PC-9 (cell line): ENCODE results near the gene B3GNT5. TPM values are rescaled to one million over a fixed set of nuclear protein-coding genes. Genes with fewer than 3 reads are reported as not detected.
A peak's percentile ranks its signal among the peaks of the same experiment; 100 is the strongest.

ENCODE experiments used
- BruUV-seq: library from RNA; stranded (reverse); fragments of 400-500 nt; replicated peaks from 2 replicates; lab custom pipeline; 2021; lab: Mats Ljungman, UMichigan
- CTCF ChIA-PET: fragments of 300-600 bp; sonication (Branson Sonifier 250); formaldehyde crosslinking; loops from one replicate; lab custom pipeline; 2022; ENCODE audit warnings: antibody characterized with exemption; lab: Charles Lee
- POLR2A ChIA-PET: fragments of 300-600 bp; sonication (Branson Sonifier 250); formaldehyde crosslinking; loops from one replicate; lab custom pipeline; 2022; ENCODE audit warnings: antibody characterized with exemption; ENCODE audit not compliant: unreplicated experiment; lab: Charles Lee
- DNase-seq, 2 experiments: peaks; one replicate each; pipeline versions ENCODE4 v3.0.0 to v3.0.0-alpha.2; 2015 to 2022; ENCODE audit warnings: mixed read lengths in 1 of 2
- H2AFZ ChIP-seq: fragments of 200-600 bp; sonication (generic); 2 replicates; pipeline ENCODE4 v1.8.1; 2017; ENCODE audit warnings: antibody characterized with exemption
- H3F3A ChIP-seq: fragments of 200-600 bp; sonication (generic); 2 replicates; pipeline ENCODE4 v1.8.1; 2017; ENCODE audit warnings: antibody characterized with exemption, mild to moderate bottlenecking, low read depth; ENCODE audit not compliant: insufficient read depth
- H3K27ac ChIP-seq: fragments of 200-600 bp; sonication (generic); 2 replicates; pipeline ENCODE4 v1.6.1; 2016; ENCODE audit warnings: mixed run types
- H3K27me3 ChIP-seq: fragments of 200-600 bp; sonication (generic); 2 replicates; pipeline ENCODE4 v1.6.1; 2016; ENCODE audit warnings: low read depth, mixed run types; ENCODE audit not compliant: insufficient read depth
- H3K36me3 ChIP-seq: fragments of 200-600 bp; sonication (generic); 2 replicates; pipeline ENCODE4 v1.6.1; 2016; ENCODE audit warnings: low read depth, mixed run types
- H3K4me1 ChIP-seq: fragments of 200-600 bp; sonication (generic); replicated peaks from 2 replicates; pipeline ENCODE4 v1.6.1; 2016; ENCODE audit warnings: mixed run types; ENCODE audit not compliant: insufficient read depth
- H3K4me2 ChIP-seq: fragments of 200-600 bp; sonication (generic); 2 replicates; pipeline ENCODE4 v1.6.1; 2017; ENCODE audit warnings: mixed run types
- H3K4me3 ChIP-seq: fragments of 200-600 bp; sonication (generic); 2 replicates; pipeline ENCODE4 v1.6.1; 2016; ENCODE audit warnings: mixed run types
- H3K79me2 ChIP-seq: fragments of 200-600 bp; sonication (generic); 2 replicates; pipeline ENCODE4 v1.6.1; 2017; ENCODE audit warnings: low read depth, mixed run types
- H3K9me2 ChIP-seq: fragments of 200-600 bp; sonication (generic); 2 replicates; pipeline ENCODE4 v1.8.1; 2017; ENCODE audit warnings: mild to moderate bottlenecking; ENCODE audit not compliant: insufficient read depth
- H3K9me3 ChIP-seq: fragments of 200-600 bp; sonication (generic); 2 replicates; pipeline ENCODE4 v1.8.1; 2016; ENCODE audit warnings: low read depth; ENCODE audit not compliant: insufficient read depth
- H4K20me1 ChIP-seq: fragments of 200-600 bp; sonication (generic); 2 replicates; pipeline ENCODE4 v1.8.1; 2017; ENCODE audit not compliant: insufficient read depth
- EZH2 ChIP-seq: fragments of 200-600 bp; sonication (generic); IDR thresholded peaks from 2 replicates; pipeline ENCODE4 v1.8.0; 2017; ENCODE audit warnings: antibody characterized with exemption, low read depth
- intact Hi-C: fragments of 100-400 bp; cut with micrococcal nuclease; formaldehyde crosslinking; loops from one replicate; pipeline ENCODE4 v1.10.0; 2022; ENCODE audit not compliant: unreplicated experiment
- total RNA-seq: library from RNA; stranded (reverse); gene quantifications from 2 replicates; pipeline ENCODE4 v1.2.3, GENCODE V29; 2021
- TF ChIP-seq, protein P1 (sequence below): fragments of 200-600 bp; sonication (generic); conservative IDR thresholded peaks from 2 replicates; pipeline ENCODE4 v1.6.1; 2017; ENCODE audit warnings: mixed run types, antibody characterized with exemption, mild to moderate bottlenecking, moderate library complexity

The B3GNT5 gene
- total RNA-seq, 1 experiment from 2014 or later = 30.7 TPM

DNA sequence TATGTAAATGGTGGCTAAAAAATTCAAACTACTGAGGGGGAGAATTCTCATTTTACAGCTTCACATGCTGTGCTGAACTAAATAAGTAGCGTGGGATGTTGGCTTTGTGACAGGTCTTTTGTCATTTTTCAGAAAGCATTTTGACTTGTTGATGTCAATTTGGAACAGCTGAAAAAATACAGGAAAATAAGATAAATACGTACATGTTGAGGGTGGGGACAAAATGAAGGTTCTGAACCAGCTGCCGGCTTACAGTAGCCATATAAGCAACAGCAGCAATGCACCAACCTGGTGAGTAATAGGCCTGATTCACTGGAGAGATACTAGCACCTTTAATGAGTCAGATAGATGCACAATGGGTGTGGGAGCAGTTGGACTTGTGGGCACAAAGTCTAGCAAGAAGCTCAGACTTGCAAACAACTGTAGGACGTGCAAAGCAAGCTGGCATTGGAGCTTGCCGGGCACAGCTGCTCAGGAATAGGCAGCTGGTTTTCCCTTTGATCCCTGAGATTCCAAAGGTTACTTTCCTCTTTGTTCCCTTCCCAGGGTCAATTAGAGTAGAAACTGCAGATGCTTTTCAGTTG lies 12.9 kb downstream of the B3GNT5 start:
- intact Hi-C loops = loop anchor here (1.0 to 5.0 kb wide), 6 partner anchors 8 to 474 kb away; partner anchors contain the start of gene ATP11B
- TF ChIP-seq, protein P1, sequence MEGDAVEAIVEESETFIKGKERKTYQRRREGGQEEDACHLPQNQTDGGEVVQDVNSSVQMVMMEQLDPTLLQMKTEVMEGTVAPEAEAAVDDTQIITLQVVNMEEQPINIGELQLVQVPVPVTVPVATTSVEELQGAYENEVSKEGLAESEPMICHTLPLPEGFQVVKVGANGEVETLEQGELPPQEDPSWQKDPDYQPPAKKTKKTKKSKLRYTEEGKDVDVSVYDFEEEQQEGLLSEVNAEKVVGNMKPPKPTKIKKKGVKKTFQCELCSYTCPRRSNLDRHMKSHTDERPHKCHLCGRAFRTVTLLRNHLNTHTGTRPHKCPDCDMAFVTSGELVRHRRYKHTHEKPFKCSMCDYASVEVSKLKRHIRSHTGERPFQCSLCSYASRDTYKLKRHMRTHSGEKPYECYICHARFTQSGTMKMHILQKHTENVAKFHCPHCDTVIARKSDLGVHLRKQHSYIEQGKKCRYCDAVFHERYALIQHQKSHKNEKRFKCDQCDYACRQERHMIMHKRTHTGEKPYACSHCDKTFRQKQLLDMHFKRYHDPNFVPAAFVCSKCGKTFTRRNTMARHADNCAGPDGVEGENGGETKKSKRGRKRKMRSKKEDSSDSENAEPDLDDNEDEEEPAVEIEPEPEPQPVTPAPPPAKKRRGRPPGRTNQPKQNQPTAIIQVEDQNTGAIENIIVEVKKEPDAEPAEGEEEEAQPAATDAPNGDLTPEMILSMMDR = no peak
- TF ChIP-seq EZH2 = no peak
- DNase-seq = peak; percentile 73 to 99
- no peak overlapping the region for H2AFZ ChIP-seq
- ChIA-PET CTCF (interaction anchor here (0.6 to 1.5 kb wide), 6 partner anchors 9 to 117 kb away, joined by 3 to 7 read pairs (median 5); no protein-coding TSS in a partner anchor), POLR2A (interaction anchor here (0.6 to 1.4 kb wide), 10 partner anchors 9 to 1056 kb away, joined by 3 to 12 read pairs (median 6); partner anchors contain the start of genes ABCC5, ATP11B and B3GNT5)
- peaks cover 24% of the 10 kb centered on the region for H3K36me3 ChIP-seq
- peaks cover 96% of the 10 kb centered on the region for H3K79me2 ChIP-seq
- H3K4me3 ChIP-seq = no peak overlapping the region; the same call in 1 of the 2 replicates
- H3K9me2 ChIP-seq = no peaks in the 10 kb centered on the region
- no peaks in the 10 kb centered on the region; the same call in 1 of the 2 replicates for H4K20me1 ChIP-seq
- peak overlapping the region; percentile 68 for H3K4me2 ChIP-seq
- H3F3A ChIP-seq = peaks cover 44% of the 10 kb centered on the region
- peak overlapping the region; percentile 85 for H3K27ac ChIP-seq
- BruUV-seq = TSS peak; percentile 25
- H3K9me3 ChIP-seq = no peaks in the 10 kb centered on the region
- H3K4me1 ChIP-seq = peaks cover 65% of the 10 kb centered on the region
- no peaks in the 10 kb centered on the region for H3K27me3 ChIP-seq

DNA sequence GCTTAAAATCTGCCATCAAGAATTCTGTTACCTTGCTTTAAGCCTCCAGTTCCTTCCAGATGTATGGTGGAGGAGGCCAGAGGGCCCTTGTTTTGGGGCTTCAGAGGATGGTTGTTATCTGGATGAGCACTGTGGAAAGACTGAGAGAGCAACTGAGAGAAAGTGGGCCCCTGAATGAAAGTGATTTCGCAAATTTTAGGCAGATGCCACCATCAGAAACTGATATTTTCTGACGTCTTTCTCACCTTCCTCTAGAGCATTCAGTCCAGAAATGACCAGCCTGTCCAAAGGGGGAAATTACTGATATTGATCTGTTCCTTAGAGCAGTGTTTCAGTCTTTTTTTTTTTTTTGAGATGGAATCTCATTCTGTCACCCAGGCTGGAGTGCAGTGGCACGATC lies 13.4 kb downstream of the B3GNT5 start:
- Histone ChIP-seq H4K20me1 (no peaks in the 10 kb centered on the region), H3K9me2 (no peaks in the 10 kb centered on the region), H2AFZ (no peak overlapping the region), H3K36me3 (peaks cover 29% of the 10 kb centered on the region), H3K4me3 (no peak overlapping the region; the same call in 1 of the 2 replicates), H3K9me3 (no peaks in the 10 kb centered on the region), H3K79me2 (peaks cover 96% of the 10 kb centered on the region), H3K4me2 (peak overlapping the region; percentile 68), H3K27ac (peak overlapping the region; percentile 85), H3K4me1 (peaks cover 68% of the 10 kb centered on the region), H3K27me3 (no peaks in the 10 kb centered on the region), H3F3A (peaks cover 42% of the 10 kb centered on the region)
- TF ChIP-seq EZH2 = no peak
- TF ChIP-seq, protein P1 = no peak
- no TSS peak for BruUV-seq
- intact Hi-C loops = loop anchor here (1.0 to 5.0 kb wide), 4 partner anchors 8 to 474 kb away; partner anchors contain the start of gene ATP11B
- DNase-seq = no peak
- POLR2A ChIA-PET = interaction anchor here (0.6 to 1.4 kb wide), 8 partner anchors 8 to 1056 kb away, joined by 3 to 12 read pairs (median 8); partner anchors contain the start of genes ABCC5 and ATP11B
- CTCF ChIA-PET = interaction anchor here (0.6 to 1.5 kb wide), 5 partner anchors 8 to 116 kb away, joined by 3 to 7 read pairs (median 5); no protein-coding TSS in a partner anchor

DNA sequence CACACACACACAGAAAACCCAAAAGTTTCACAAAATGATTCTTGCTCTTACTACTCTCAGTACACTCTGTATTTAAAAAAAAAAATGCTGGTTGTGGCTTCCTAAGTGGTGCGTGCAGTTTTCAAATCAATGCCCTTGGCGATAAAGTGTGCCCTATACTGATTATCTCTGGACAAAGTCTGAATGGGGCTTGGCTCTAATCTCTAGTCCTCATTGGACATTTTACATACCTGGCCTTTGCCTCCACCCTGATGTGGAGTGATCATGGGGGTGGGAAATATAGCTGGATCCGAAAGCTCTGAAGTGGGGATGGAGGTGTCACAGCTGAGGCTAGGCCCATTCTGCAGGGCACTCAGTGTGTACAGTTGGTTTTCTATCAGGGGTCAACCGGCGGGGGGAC lies 14.1 kb downstream of the B3GNT5 start:
- Histone ChIP-seq H3K27me3 (no peaks in the 10 kb centered on the region), H3K9me3 (no peaks in the 10 kb centered on the region), H2AFZ (no peak overlapping the region), H3K4me1 (peaks cover 68% of the 10 kb centered on the region), H3K27ac (peak overlapping the region; percentile 85; the same call in 1 of the 2 replicates), H3K4me2 (no peak overlapping the region), H3K4me3 (no peak overlapping the region), H3K36me3 (peaks cover 36% of the 10 kb centered on the region), H3F3A (peaks cover 47% of the 10 kb centered on the region), H3K79me2 (peaks cover 98% of the 10 kb centered on the region), H3K9me2 (no peaks in the 10 kb centered on the region), H4K20me1 (no peaks in the 10 kb centered on the region)
- TF ChIP-seq, protein P1 = no peak
- TF ChIP-seq EZH2 = no peak
- ChIA-PET POLR2A (no interaction called here), CTCF (no interaction called here)
- intact Hi-C loops = loop anchor here (5.0 kb wide), 1 partner anchor 475 kb away; the partner anchor contains the start of gene ATP11B
- no peak for DNase-seq
- no TSS peak for BruUV-seq
